H1 (cell line): Measurements from ENCODE around the gene EPN3. TPM values are rescaled to one million over a fixed set of nuclear protein-coding genes. Genes with fewer than 3 reads are reported as not detected.

Source experiments
- CBX5 ChIP-seq: fragments of 300-800, 300-1000 bp; sonication (generic); IDR thresholded peaks from 2 replicates; pipeline ENCODE4 v1.7.1; 2016; ENCODE audit warnings: antibody characterized with exemption, low read length, low read depth
- CBX8 ChIP-seq: fragments of 300-800, 300-1000 bp; sonication (generic); IDR thresholded peaks from 2 replicates; pipeline ENCODE4 v1.7.1; 2016; ENCODE audit warnings: low read depth, low read length, borderline replicate concordance
- HDAC6 ChIP-seq: IDR thresholded peaks from one replicate; pipeline ENCODE4 v1.7.1; 2012; ENCODE audit warnings: low read depth, mild to moderate bottlenecking, inconsistent platforms, low read length, moderate library complexity
- JUN ChIP-seq: IDR thresholded peaks from 2 replicates; pipeline ENCODE4 v1.6.1; 2011; ENCODE audit warnings: low read depth, mild to moderate bottlenecking, improper control_type of control experiment, low read length
- SIX5 ChIP-seq: IDR thresholded peaks from 2 replicates; pipeline ENCODE4 v1.6.1; 2011; ENCODE audit warnings: mild to moderate bottlenecking, low read depth, low read length
- SUZ12 ChIP-seq: fragments of 200-600 bp; sonication (generic); IDR thresholded peaks from 2 replicates; pipeline ENCODE4 v1.6.1; 2012; ENCODE audit warnings: mild to moderate bottlenecking, inconsistent platforms, low read length, moderate library complexity, mixed read lengths
- polyA plus RNA-seq, 7 experiments: library from polyadenylated mRNA; depleted of rRNA in 3 of 7; stranded (reverse) in 5 of 7; unstranded in 2 of 7; fragments of >200 nt in 5 of 7; fragments of 200-250 nt in 2 of 7; gene quantifications; 1 replicate in 5 of 7; 2 replicates in 1 of 7; 4 replicates in 1 of 7; pipeline versions ENCODE4 v1.2.1 to v1.2.3, GENCODE V29; 2011 to 2013; ENCODE audit warnings: missing spikeins in 2 of 7, mixed read lengths in 2 of 7
- total RNA-seq: library from RNA; stranded (reverse); fragmentation: NEBNext Ultra II Directional; extraction: Animal tissue kit (Norgen Biotek cat#: 25700); gene quantifications from 2 replicates; pipeline ENCODE4 v1.2.1, GENCODE V29; 2021
- TF ChIP-seq, protein P1 (sequence below): fragments of 300-600 bp; sonication (generic); IDR thresholded peaks from 2 replicates; pipeline ENCODE4 v1.7.1; 2012; ENCODE audit warnings: low read length, moderate library complexity, mild to moderate bottlenecking, inconsistent platforms; ENCODE audit not compliant: insufficient replicate concordance

EPN3 gene
- total and polyA plus RNA-seq, 2 of the 8 experiments (the other 6 are each of a cell fraction or from before 2014, with no cell fraction given) = 6.7 to 7.9 TPM

DNA sequence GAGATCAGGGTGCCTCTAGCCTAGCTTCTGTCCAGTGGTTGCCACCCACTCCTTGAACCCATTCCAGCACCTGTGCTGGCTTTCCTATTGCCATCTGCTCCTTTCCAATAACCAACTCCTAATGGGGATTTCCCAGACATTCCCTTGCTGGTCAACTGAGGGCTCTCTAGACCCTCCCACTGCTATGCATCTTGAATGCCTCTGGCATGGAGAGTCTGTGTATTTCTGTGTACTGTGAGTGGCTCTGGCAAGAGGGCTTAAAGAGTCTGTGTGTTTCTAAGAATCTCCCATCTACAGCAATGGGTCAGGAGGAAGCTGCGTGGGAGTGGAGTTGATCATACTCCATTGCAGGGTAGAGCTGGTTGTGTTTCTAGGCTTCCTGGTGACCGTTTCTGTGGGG is 11.0 kb upstream of the EPN3 start (continued):
- TF ChIP-seq, protein P1, sequence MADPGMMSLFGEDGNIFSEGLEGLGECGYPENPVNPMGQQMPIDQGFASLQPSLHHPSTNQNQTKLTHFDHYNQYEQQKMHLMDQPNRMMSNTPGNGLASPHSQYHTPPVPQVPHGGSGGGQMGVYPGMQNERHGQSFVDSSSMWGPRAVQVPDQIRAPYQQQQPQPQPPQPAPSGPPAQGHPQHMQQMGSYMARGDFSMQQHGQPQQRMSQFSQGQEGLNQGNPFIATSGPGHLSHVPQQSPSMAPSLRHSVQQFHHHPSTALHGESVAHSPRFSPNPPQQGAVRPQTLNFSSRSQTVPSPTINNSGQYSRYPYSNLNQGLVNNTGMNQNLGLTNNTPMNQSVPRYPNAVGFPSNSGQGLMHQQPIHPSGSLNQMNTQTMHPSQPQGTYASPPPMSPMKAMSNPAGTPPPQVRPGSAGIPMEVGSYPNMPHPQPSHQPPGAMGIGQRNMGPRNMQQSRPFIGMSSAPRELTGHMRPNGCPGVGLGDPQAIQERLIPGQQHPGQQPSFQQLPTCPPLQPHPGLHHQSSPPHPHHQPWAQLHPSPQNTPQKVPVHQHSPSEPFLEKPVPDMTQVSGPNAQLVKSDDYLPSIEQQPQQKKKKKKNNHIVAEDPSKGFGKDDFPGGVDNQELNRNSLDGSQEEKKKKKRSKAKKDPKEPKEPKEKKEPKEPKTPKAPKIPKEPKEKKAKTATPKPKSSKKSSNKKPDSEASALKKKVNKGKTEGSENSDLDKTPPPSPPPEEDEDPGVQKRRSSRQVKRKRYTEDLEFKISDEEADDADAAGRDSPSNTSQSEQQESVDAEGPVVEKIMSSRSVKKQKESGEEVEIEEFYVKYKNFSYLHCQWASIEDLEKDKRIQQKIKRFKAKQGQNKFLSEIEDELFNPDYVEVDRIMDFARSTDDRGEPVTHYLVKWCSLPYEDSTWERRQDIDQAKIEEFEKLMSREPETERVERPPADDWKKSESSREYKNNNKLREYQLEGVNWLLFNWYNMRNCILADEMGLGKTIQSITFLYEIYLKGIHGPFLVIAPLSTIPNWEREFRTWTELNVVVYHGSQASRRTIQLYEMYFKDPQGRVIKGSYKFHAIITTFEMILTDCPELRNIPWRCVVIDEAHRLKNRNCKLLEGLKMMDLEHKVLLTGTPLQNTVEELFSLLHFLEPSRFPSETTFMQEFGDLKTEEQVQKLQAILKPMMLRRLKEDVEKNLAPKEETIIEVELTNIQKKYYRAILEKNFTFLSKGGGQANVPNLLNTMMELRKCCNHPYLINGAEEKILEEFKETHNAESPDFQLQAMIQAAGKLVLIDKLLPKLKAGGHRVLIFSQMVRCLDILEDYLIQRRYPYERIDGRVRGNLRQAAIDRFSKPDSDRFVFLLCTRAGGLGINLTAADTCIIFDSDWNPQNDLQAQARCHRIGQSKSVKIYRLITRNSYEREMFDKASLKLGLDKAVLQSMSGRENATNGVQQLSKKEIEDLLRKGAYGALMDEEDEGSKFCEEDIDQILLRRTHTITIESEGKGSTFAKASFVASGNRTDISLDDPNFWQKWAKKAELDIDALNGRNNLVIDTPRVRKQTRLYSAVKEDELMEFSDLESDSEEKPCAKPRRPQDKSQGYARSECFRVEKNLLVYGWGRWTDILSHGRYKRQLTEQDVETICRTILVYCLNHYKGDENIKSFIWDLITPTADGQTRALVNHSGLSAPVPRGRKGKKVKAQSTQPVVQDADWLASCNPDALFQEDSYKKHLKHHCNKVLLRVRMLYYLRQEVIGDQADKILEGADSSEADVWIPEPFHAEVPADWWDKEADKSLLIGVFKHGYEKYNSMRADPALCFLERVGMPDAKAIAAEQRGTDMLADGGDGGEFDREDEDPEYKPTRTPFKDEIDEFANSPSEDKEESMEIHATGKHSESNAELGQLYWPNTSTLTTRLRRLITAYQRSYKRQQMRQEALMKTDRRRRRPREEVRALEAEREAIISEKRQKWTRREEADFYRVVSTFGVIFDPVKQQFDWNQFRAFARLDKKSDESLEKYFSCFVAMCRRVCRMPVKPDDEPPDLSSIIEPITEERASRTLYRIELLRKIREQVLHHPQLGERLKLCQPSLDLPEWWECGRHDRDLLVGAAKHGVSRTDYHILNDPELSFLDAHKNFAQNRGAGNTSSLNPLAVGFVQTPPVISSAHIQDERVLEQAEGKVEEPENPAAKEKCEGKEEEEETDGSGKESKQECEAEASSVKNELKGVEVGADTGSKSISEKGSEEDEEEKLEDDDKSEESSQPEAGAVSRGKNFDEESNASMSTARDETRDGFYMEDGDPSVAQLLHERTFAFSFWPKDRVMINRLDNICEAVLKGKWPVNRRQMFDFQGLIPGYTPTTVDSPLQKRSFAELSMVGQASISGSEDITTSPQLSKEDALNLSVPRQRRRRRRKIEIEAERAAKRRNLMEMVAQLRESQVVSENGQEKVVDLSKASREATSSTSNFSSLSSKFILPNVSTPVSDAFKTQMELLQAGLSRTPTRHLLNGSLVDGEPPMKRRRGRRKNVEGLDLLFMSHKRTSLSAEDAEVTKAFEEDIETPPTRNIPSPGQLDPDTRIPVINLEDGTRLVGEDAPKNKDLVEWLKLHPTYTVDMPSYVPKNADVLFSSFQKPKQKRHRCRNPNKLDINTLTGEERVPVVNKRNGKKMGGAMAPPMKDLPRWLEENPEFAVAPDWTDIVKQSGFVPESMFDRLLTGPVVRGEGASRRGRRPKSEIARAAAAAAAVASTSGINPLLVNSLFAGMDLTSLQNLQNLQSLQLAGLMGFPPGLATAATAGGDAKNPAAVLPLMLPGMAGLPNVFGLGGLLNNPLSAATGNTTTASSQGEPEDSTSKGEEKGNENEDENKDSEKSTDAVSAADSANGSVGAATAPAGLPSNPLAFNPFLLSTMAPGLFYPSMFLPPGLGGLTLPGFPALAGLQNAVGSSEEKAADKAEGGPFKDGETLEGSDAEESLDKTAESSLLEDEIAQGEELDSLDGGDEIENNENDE = no peak
- TF ChIP-seq CBX5 (no peak), HDAC6 (no peak), JUN (no peak), CBX8 (no peak), SUZ12 (no peak), SIX5 (no peak)
